SK-N-SH (cell line): ENCODE measurements around the gene QSOX2.

Source experiments
- EP300 ChIP-seq, 2 experiments: IDR thresholded peaks; 2 replicates each; pipeline versions ENCODE4 v1.4.0 to v1.6.1; 2012; ENCODE audit warnings: borderline replicate concordance in 1 of 2, low read depth in 1 of 2, low read length in 1 of 2
- GATA2 ChIP-seq: sonication (generic); formaldehyde crosslinking; IDR thresholded peaks from 2 replicates; pipeline ENCODE4 v1.5.0; 2020; ENCODE audit warnings: mild to moderate bottlenecking, missing genetic modification reagents
- RCOR1 ChIP-seq: fragments of 150-350 bp; IDR thresholded peaks from 2 replicates; pipeline ENCODE4 v1.6.1; 2017; ENCODE audit warnings: antibody characterized with exemption, low read length
- RFX5 ChIP-seq: IDR thresholded peaks from 2 replicates; pipeline ENCODE4 v1.6.1; 2012; ENCODE audit warnings: mild to moderate bottlenecking, improper control_type of control experiment, low read length
- TAF1 ChIP-seq: IDR thresholded peaks from 2 replicates; pipeline ENCODE4 v1.6.1; 2012; ENCODE audit warnings: low read depth, mild to moderate bottlenecking, low read length, moderate library complexity, borderline replicate concordance
- TF ChIP-seq, protein P1 (sequence below): fragments of 200-600 bp; sonication (generic); IDR thresholded peaks from 2 replicates; pipeline ENCODE4 v1.6.1; 2017; ENCODE audit warnings: antibody characterized with exemption, mild to moderate bottlenecking, moderate library complexity
- TF ChIP-seq, protein P2 (sequence below): IDR thresholded peaks from 2 replicates; pipeline ENCODE4 v1.6.1; 2012; ENCODE audit warnings: mild to moderate bottlenecking, low read depth, low read length, moderate library complexity

DNA sequence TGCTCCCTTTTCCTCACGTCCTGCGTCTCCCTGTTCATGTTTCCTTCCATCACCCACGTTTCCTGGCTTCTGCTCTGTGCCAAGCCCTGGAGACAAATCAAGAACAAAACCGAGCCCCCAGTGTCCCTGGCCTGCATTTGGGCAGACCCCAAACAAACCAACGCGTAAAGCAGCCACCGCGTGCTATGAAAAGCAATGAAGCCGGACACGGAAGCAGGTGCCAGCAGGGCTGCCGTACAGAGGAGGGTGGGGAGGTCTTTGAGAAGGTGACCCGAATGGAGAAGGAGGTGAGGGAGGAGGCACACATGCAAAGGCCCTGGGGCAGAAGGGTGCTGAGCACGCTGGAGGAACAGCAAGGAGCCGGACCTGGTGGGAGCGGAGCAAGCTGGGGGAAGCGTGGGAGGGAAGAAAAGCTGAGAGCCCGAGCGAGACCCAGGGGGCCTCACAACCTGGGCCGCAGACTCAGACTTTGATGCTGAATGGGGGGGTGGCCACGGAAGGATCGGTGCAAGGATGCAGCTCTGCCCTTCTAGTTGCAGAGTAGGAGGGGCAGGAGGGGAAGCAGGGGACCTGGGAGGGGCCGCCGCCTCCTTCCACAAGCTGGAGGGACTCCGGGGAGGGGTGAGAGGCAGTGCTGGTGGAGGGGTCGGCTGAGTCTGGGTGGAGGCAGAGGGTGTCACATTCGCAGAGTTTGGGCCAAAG lies 1.4 kb upstream of the QSOX2 start:
- no peak for TF ChIP-seq TAF1
- TF ChIP-seq, protein P1, sequence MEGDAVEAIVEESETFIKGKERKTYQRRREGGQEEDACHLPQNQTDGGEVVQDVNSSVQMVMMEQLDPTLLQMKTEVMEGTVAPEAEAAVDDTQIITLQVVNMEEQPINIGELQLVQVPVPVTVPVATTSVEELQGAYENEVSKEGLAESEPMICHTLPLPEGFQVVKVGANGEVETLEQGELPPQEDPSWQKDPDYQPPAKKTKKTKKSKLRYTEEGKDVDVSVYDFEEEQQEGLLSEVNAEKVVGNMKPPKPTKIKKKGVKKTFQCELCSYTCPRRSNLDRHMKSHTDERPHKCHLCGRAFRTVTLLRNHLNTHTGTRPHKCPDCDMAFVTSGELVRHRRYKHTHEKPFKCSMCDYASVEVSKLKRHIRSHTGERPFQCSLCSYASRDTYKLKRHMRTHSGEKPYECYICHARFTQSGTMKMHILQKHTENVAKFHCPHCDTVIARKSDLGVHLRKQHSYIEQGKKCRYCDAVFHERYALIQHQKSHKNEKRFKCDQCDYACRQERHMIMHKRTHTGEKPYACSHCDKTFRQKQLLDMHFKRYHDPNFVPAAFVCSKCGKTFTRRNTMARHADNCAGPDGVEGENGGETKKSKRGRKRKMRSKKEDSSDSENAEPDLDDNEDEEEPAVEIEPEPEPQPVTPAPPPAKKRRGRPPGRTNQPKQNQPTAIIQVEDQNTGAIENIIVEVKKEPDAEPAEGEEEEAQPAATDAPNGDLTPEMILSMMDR = no peak
- no peak for TF ChIP-seq RCOR1
- TF ChIP-seq EP300 (IDR thresholded peaks at IDR 0.05; ENCODE audit: borderline replicate concordance in 1 of 2, low read depth in 1 of 2, low read length in 1 of 2) = no peak
- TF ChIP-seq GATA2 (CRISPR knock-in tag) = no peak
- TF ChIP-seq RFX5 = no peak
- TF ChIP-seq, protein P2, sequence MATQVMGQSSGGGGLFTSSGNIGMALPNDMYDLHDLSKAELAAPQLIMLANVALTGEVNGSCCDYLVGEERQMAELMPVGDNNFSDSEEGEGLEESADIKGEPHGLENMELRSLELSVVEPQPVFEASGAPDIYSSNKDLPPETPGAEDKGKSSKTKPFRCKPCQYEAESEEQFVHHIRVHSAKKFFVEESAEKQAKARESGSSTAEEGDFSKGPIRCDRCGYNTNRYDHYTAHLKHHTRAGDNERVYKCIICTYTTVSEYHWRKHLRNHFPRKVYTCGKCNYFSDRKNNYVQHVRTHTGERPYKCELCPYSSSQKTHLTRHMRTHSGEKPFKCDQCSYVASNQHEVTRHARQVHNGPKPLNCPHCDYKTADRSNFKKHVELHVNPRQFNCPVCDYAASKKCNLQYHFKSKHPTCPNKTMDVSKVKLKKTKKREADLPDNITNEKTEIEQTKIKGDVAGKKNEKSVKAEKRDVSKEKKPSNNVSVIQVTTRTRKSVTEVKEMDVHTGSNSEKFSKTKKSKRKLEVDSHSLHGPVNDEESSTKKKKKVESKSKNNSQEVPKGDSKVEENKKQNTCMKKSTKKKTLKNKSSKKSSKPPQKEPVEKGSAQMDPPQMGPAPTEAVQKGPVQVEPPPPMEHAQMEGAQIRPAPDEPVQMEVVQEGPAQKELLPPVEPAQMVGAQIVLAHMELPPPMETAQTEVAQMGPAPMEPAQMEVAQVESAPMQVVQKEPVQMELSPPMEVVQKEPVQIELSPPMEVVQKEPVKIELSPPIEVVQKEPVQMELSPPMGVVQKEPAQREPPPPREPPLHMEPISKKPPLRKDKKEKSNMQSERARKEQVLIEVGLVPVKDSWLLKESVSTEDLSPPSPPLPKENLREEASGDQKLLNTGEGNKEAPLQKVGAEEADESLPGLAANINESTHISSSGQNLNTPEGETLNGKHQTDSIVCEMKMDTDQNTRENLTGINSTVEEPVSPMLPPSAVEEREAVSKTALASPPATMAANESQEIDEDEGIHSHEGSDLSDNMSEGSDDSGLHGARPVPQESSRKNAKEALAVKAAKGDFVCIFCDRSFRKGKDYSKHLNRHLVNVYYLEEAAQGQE = no peak
